Activated T-helper 17 cell treated with anti-CD3 and anti-CD28 coated beads, Interleukin-2, amount 50 U/mL, for 72 hours (primary cell): Measurements from ENCODE around the gene EGFLAM. TPM values are rescaled to one million over a fixed set of nuclear protein-coding genes. Genes with fewer than 3 reads are reported as not detected.

Source experiments
- ATAC-seq: fragments of 150-1000 bp; cut with Tn5 transposase; replicated peaks from 2 replicates; pipeline ENCODE4 v1.10.0; 2021; ENCODE audit warnings: mild to moderate bottlenecking, moderate library complexity
- H3K27ac Mint-ChIP-seq: one replicate; pipeline ENCODE4 v1.8.0; 2022; ENCODE audit warnings: mixed read lengths
- H3K27me3 Mint-ChIP-seq: one replicate; pipeline ENCODE4 v1.8.0; 2022; ENCODE audit warnings: mixed read lengths
- H3K36me3 Mint-ChIP-seq: one replicate; pipeline ENCODE4 v1.8.0; 2022; ENCODE audit warnings: low read depth, mild to moderate bottlenecking, mixed read lengths
- H3K4me1 Mint-ChIP-seq: one replicate; pipeline ENCODE4 v1.8.0; 2022; ENCODE audit warnings: mixed read lengths
- H3K4me3 Mint-ChIP-seq: one replicate; pipeline ENCODE4 v1.8.0; 2022; ENCODE audit warnings: mild to moderate bottlenecking, mixed read lengths
- H3K9me3 Mint-ChIP-seq: one replicate; pipeline ENCODE4 v1.8.0; 2022; ENCODE audit warnings: mixed read lengths
- total RNA-seq, 2 donors: library from RNA; stranded (reverse); gene quantifications; one replicate each; pipeline ENCODE4 v1.2.3, GENCODE V29; 2022

Gene EGFLAM
- total RNA-seq, 2 donors from 2014 or later, result not detected

DNA sequence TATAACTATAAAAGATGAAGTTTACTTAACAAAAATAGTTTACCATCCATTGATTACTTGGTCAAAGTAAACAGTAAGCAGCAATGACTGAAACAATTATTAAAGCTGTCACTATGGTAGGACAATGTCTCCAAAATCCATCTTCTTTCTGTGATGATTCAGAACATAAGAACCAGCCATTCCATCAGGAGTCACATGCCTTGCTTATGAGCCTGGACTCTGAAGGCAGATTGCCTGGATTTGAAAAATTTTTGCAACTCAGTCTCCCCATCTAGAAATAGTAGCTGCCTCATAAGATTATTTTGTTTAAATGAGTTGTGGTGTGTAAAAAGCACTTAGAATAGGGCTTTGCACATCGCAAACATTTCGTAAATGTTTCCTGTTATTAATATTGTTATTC is 161.9 kb downstream of the EGFLAM start:
- no peaks in the 10 kb centered on the region for H3K36me3 Mint-ChIP-seq
- ATAC-seq, result no peak
- no peak overlapping the region for H3K27ac Mint-ChIP-seq

DNA sequence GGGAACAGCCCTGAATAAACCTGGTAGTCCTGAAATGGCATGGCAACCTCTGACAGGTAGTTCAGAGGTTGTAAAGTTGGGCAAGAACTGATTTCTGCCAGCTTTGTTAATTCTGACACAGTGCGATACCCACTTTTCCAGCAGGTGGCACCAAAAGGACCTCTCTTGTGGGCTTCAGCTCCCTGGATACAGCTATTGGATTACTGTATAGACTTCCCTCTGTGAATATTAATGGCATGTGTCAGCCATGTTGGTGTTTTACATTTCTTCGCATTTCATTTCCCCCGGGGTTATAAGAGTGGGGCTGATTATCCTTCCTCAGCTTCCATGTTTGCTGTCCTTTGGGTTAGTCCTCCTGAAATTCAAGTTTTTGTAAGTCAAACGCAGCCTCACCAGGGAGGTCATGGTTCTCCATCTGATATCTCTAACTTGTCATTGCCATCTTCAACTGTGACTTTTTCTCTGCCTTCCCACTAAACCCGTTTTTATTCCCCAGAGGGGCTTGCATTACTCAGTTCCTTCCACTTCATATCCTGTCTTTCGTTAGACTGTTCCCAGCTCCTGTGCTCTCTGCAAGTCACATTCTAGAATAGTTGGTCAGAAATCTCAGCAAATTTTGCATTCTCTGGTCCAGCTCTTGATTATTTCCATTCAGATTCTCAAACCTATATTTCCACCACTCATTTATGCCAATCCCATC is 162.5 kb downstream of the EGFLAM start:
- H3K4me1 Mint-ChIP-seq, result no peaks in the 10 kb centered on the region
- H3K36me3 Mint-ChIP-seq, result no peaks in the 10 kb centered on the region
- peaks cover 17% of the 10 kb centered on the region for H3K27me3 Mint-ChIP-seq
- no peak for ATAC-seq
- no peak overlapping the region for H3K4me3 Mint-ChIP-seq
- H3K9me3 Mint-ChIP-seq, result no peaks in the 10 kb centered on the region
- no peak overlapping the region for H3K27ac Mint-ChIP-seq

More for the DNA sequence above, 161.9 kb downstream of the EGFLAM start:
- H3K4me1 Mint-ChIP-seq, result no peaks in the 10 kb centered on the region
- no peak overlapping the region for H3K4me3 Mint-ChIP-seq
- no peaks in the 10 kb centered on the region for H3K9me3 Mint-ChIP-seq
- peaks cover 17% of the 10 kb centered on the region for H3K27me3 Mint-ChIP-seq

DNA sequence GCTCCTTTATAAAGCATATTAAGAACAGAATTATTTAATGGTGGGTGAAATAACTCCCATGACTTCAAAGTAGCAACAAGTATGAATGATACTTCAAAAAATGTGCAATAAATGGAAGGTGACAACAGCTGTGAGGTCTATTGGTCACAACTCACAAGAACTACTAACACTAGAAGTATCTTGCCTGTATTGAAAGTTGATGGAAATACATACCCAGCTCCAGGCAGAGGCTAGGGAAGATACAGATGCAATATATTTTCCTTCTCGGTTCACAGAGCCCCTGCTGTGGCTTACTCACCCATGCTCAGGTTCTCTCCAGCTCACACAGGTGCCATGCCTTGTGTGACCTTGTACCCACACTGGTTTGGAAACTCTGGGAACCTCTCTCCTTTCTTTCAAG is 164.3 kb downstream of the EGFLAM start:
- ATAC-seq, result no peak
- H3K36me3 Mint-ChIP-seq, result no peaks in the 10 kb centered on the region
- H3K4me3 Mint-ChIP-seq, result no peak overlapping the region
- H3K4me1 Mint-ChIP-seq, result no peaks in the 10 kb centered on the region
- no peaks in the 10 kb centered on the region for H3K9me3 Mint-ChIP-seq
- H3K27ac Mint-ChIP-seq, result no peak overlapping the region
- H3K27me3 Mint-ChIP-seq, result peaks cover 16% of the 10 kb centered on the region

DNA sequence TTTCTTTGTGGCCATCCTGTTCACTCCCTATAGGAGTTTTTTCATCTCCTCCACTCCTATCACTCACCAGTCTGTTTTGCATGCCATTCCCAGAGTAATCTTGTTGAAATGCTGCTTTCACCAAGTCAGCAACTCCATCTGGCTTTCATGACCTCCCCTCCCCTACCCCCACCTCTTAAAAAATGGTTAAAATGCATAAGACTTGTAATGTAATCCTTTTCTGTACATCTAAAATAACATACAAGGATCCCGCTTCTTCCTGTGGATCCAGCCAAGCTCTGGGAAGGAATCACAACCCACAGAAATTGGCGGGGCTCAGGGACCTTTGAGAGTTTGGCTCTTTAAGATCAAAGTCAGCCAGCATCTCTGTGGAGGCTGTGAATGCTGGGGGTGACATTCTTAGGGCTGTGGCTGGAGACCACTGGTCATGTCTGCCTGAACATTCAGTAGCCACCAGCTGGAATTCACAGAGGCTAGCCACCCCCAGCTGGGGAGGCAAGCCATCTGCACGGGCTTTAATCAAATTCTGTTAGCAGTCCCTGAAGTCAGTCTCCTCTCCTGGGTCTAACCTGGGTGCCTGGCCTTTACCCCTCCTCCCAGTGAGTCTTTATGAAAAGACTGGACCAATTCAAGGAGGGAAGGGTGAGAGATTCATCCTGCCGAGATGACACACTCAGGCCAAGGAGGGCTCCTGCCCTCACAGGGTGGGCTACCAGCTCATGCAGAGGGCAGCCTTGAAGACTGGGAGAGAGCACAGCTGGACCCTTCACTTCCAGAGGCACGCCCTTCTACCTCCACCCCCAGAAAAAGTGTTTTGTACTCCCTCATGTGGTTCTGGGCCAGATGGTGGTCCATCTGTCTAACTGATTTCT is 165.2 kb downstream of the EGFLAM start:
- H3K4me3 Mint-ChIP-seq, result no peak overlapping the region
- no peaks in the 10 kb centered on the region for H3K36me3 Mint-ChIP-seq
- H3K27ac Mint-ChIP-seq, result no peak overlapping the region
- no peaks in the 10 kb centered on the region for H3K9me3 Mint-ChIP-seq
- H3K27me3 Mint-ChIP-seq, result peaks cover 11% of the 10 kb centered on the region
- no peaks in the 10 kb centered on the region for H3K4me1 Mint-ChIP-seq
- ATAC-seq, result no peak

DNA sequence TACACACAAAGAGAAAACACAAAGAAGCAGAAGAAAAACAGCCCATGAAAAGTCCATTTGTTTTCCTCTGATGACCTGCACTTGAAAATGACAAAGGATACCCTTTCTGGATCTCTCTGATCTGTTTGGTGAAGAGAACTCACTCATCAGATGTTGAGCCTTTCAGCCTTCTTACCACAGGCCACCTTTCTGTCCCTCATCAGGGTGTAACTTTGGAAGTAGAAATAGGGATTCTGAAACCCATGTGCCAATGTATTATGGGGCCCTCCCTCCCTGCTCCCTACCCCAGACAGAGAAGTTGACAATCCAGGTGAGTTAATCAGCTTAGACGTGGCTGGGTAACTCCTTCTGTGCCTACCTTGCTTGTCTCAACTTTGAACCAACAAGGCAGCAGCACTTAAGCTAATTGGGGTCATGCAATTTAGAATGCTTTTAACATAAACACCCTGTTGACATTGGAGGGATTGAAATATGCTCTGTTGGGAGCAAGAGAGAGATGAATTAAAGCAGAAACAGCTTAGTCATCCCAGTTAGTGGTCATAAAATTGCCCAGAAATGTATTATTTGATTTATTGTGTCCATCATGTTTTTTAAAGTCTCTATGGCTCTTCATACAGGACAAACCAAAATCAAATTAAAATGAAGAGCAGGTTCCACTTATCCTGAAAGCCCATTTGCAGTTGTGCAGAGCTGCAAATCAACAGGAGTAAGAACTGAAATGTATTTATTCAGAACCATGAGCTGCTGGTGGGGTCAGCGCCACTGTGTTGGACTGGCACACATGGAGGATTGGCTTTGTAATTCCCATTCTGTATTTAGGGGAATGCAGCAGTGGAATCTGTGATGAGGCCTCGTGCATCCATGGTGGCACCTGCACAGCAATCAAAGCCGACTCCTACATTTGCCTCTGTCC is 166.0 kb downstream of the EGFLAM start:
- no peak for ATAC-seq
- Mint-ChIP-seq H3K27me3 (peaks cover 11% of the 10 kb centered on the region), H3K9me3 (no peaks in the 10 kb centered on the region), H3K36me3 (no peaks in the 10 kb centered on the region), H3K4me1 (no peaks in the 10 kb centered on the region), H3K4me3 (no peak overlapping the region), H3K27ac (no peak overlapping the region)

DNA sequence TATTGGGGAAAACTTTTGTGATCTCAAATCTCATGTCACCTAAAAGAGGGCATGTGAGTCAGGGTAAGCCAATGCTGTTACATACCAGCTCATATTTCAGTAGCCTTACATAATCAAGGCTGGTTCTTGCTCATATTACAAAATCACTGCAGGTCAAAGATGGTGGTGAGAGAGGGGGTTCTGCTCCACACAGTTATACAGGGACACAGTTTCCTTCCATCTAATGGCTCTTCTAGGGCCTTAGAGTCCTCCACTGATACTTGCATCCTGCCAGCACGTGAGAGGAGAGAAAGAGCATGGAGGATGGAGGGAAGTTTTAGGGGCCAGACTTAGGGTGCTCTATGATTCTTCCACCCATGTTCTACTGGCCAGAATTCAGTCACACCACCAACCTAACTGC is 168.1 kb downstream of the EGFLAM start:
- ATAC-seq, result no peak
- Mint-ChIP-seq H3K9me3 (no peaks in the 10 kb centered on the region), H3K4me1 (no peaks in the 10 kb centered on the region), H3K4me3 (no peak overlapping the region), H3K27me3 (peaks cover 9% of the 10 kb centered on the region), H3K27ac (no peak overlapping the region), H3K36me3 (no peaks in the 10 kb centered on the region)

DNA sequence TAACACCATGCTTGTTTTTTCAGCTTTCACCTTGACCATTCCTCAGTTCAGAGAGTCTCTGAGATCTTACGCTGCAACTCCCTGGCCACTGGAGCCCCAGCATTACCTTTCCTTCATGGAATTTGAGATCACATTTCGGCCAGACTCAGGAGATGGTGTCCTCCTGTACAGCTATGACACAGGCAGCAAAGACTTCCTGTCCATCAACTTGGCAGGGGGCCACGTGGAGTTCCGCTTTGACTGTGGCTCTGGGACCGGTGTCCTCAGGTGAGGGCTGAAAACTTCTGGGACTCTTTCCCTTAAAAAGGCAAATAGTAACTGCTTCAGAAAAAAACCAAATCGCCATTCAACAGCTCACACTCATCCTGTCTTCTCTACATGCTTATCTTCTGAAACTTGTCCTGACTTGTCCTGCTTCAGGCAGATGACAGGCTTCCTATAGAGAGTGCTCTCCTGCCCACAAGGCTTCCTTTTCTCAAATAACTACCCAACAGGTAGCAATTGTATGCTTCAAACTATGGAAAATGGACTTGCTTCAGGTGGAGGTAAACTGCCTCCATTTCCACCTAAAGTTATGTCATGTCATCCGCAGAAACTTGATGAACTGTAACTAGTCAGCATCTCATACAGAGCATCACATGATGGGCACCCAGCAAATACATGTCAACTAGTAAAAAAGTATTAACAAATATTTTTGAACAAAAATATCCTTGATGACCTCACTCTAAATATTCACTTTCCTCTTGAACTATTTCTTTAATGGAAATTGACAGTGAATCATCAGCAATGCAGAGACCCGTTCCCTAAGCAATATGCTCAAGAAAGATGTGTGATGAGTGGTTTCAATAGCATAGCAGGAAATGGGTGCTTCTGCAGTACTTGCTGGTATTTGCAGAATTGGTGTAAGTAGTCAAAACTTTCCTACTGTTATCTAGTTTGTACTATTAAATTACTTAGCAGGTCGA is 168.9 kb downstream of the EGFLAM start:
- Mint-ChIP-seq H3K4me1 (no peaks in the 10 kb centered on the region), H3K4me3 (no peak overlapping the region)

DNA sequence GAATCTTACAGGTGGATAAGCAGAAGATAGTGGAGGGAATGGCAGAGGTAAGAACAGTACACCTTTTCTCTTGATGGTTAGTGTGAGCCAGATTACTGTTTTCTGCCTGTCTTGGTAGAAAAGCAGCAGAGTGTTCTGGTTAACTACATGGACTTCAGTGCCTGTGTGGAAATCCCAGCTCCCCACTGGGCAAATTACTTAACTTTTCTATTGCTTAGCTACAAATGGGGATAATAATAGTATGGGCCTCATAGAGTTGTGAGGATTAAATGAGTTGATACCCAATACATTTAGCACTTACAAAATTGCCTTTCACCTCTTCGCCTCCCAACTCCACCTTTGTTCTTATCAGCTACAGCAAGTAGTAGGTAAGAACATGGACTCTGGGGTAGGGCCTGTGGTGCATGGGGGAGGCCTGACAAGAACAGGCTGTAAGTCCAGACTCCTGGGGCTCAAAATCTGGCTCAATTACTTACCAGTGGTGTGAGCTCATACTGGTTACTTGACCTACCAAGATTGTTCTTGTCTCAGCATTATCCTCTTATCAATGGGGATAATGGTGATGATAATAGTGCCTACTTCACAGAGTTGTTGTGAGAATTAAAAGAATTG is 173.0 kb downstream of the EGFLAM start:
- Mint-ChIP-seq H3K4me3 (no peak overlapping the region), H3K4me1 (no peaks in the 10 kb centered on the region), H3K36me3 (no peaks in the 10 kb centered on the region), H3K27me3 (peaks cover 15% of the 10 kb centered on the region), H3K27ac (no peak overlapping the region), H3K9me3 (no peaks in the 10 kb centered on the region)
- ATAC-seq, result no peak

More for the DNA sequence above, 168.9 kb downstream of the EGFLAM start:
- Mint-ChIP-seq H3K27me3 (peaks cover 5% of the 10 kb centered on the region), H3K9me3 (no peaks in the 10 kb centered on the region), H3K36me3 (no peaks in the 10 kb centered on the region), H3K27ac (no peak overlapping the region)
- ATAC-seq, result no peak

DNA sequence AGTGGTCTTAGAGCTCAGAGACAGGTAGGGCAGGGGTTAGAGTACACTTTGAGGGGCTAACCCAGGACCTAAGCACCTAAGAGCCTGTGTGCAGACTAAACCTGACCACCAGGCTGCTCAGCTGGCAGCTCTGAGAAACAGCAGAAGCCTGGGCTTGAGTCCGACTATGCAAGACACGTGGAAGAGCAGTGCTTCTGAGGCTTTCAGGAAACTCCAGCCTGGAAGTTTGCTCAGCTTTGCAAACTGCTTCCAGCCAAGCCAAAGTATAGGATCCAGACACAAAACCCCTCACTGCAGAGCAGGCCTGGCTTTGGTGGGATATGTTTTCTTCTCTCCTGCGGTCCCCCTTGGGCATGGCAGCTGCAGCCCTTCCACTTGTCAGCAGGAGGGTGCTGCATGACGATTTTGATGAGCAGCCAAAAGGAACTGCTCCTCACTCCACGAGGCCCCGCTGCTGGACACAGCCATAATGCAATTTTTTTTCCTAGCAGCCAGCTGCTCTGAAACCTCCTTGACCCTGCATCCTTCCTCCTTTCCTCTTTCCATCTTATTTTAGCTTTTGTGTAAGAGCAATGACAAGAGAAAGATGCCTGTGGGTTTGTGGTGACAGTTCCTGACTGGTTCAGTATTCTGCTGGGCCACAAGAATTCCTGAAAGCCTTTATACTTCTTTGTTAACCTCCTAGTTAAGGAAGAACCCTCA is 175.0 kb downstream of the EGFLAM start:
- Mint-ChIP-seq H3K36me3 (no peaks in the 10 kb centered on the region), H3K9me3 (no peaks in the 10 kb centered on the region), H3K4me3 (no peak overlapping the region), H3K27me3 (peaks cover 21% of the 10 kb centered on the region), H3K4me1 (no peaks in the 10 kb centered on the region), H3K27ac (no peak overlapping the region)
- no peak for ATAC-seq

DNA sequence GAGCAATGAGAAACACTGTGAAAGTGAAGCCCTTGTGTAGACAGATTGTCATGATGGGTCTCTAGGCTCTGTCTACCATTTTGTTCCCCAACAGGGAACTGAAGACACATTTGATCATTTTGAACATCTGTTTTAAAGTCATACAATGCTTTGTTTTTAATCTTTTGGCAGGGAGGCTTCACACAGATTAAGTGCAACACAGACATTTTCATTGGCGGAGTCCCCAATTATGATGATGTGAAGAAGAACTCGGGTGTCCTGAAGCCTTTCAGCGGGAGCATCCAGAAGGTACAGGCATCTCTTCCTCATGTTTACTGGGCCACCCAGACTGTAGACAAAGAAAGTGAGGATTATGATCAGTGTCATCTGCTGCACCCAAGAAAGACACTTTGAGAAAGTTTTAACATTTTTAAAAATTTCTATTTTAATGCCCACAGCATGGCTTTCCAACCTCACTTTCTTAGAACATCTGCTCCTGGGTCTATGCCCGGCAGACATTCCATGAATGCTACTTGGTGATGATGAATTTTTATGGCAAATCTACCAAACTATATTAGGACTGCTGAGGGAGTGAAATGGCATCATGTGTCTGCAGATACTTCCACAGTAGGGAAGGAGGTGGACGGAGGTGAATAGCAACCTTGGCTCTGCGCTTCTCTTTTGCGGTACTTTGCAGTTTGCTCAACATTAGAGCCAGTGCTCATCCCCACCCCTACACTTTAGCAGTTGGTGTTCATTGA is 176.8 kb downstream of the EGFLAM start:
- no peak overlapping the region for H3K27ac Mint-ChIP-seq
- no peaks in the 10 kb centered on the region for H3K36me3 Mint-ChIP-seq
- no peak for ATAC-seq
- H3K9me3 Mint-ChIP-seq, result no peaks in the 10 kb centered on the region
- peaks cover 25% of the 10 kb centered on the region for H3K27me3 Mint-ChIP-seq
- H3K4me3 Mint-ChIP-seq, result no peak overlapping the region
- no peaks in the 10 kb centered on the region for H3K4me1 Mint-ChIP-seq

DNA sequence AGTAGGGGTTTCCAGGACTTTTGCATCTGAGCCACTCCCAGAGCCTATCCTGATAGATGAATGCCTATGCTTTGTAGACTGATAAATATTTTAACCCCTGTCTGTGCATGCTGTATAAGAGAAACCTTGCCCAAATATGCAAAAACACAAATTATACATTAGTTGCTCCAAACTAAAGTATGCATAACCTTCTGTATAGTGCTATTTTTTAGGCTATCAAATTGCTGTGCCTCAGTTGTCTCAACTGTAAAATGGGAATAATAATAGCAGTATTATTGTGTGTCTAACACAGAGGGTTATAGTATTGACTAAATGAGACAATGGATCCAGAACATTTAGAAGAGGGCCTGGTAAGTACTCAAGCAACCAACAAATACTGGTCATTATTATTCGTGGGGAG is 180.4 kb downstream of the EGFLAM start:
- H3K36me3 Mint-ChIP-seq, result no peaks in the 10 kb centered on the region
- ATAC-seq, result no peak
- no peaks in the 10 kb centered on the region for H3K4me1 Mint-ChIP-seq
- H3K27ac Mint-ChIP-seq, result no peak overlapping the region
- no peaks in the 10 kb centered on the region for H3K9me3 Mint-ChIP-seq
- H3K27me3 Mint-ChIP-seq, result peaks cover 27% of the 10 kb centered on the region
- H3K4me3 Mint-ChIP-seq, result no peak overlapping the region

DNA sequence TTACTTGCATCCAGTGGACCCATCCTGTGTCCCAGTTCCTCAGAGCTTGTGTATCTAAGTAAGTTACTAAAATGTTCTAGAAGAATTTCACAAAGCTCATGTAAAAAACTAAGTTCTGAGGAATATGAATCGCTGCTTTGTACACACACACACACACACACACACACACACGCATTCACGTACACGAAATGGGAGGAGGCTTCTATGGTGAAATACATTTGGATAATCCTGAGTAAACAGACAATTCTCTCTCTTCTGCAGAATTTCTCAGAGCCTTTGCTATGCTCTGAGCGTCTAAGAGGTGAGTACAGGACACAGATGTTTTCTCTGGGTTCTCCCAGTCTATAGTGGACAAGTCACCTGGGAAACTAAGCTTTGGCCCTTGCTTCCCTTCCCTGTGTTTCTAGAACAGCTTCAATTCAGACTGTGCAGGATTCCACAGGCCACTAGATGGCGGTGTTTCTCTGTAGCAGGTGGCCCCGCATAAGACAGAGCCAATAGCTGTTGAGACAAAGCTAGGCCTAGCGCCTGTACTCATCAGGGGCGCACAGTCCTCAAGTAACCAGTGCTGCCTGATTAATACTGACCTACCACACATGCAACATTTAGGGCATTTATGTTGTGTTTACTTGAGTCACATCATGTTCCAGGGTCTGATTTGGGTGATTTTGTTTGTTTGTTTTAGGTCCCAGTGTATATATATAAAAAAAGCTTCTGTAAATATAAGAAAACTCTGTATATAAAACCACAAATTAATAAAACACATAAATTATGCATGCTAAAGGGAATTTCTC is 183.3 kb downstream of the EGFLAM start:
- H3K4me3 Mint-ChIP-seq, result no peak overlapping the region
- peak; percentile 99 for ATAC-seq
- no peaks in the 10 kb centered on the region for H3K4me1 Mint-ChIP-seq
- no peaks in the 10 kb centered on the region for H3K9me3 Mint-ChIP-seq
- no peaks in the 10 kb centered on the region for H3K36me3 Mint-ChIP-seq
- peaks cover 26% of the 10 kb centered on the region for H3K27me3 Mint-ChIP-seq
- H3K27ac Mint-ChIP-seq, result no peak overlapping the region
